Measurements from ENCODE around the gene ZFAND3.

Gene ZFAND3

DNA sequence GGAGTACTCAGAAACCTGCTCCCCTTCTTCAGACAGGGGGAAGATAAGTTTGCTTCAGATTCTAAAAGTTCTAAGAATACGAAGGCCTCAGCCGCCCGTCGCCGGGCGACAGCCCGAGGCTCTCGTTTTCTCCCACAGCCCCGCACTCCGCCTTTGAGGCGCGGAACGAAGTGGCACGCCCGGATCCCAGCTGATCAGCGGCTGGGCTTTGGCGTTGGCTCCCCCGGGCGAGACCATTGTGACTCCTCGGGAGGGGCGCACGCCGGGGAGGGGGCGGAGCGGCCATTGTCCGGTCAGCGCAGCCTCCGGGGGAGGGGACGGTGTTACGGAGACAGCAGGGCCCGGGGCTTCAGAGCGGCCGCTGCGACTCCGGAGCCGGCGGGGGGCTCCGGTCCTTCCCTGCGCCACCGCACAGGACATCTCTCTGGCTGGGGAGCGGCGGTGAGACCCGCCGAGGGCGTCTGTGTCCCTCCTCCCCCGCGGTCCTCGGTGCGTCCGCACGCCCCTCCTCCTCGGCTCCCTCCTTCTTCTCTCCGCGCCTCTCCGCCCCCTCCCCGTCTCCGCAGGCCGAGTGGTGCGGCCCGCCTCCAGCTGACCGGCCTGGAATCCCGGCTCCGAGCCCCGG is at the start of gene ZFAND3:
ZFAND3 (plus strand) TSS at position 551 of the 625 bp plus-strand sequence. CDS start 219 bp downstream, outside the sequence.
- TF ChIP-seq, protein P1, sequence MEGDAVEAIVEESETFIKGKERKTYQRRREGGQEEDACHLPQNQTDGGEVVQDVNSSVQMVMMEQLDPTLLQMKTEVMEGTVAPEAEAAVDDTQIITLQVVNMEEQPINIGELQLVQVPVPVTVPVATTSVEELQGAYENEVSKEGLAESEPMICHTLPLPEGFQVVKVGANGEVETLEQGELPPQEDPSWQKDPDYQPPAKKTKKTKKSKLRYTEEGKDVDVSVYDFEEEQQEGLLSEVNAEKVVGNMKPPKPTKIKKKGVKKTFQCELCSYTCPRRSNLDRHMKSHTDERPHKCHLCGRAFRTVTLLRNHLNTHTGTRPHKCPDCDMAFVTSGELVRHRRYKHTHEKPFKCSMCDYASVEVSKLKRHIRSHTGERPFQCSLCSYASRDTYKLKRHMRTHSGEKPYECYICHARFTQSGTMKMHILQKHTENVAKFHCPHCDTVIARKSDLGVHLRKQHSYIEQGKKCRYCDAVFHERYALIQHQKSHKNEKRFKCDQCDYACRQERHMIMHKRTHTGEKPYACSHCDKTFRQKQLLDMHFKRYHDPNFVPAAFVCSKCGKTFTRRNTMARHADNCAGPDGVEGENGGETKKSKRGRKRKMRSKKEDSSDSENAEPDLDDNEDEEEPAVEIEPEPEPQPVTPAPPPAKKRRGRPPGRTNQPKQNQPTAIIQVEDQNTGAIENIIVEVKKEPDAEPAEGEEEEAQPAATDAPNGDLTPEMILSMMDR (IDR thresholded peaks at IDR 0.05; ENCODE audit: insufficient read depth, low read depth, low read length, missing control alignments) = no peak
- peak; percentile 97 for DNase-seq (ENCODE audit: low read depth)
- H3K4me3 ChIP-seq (ENCODE audit: low read length) = peak within 1 kb of the TSS; percentile 92

GRCh38 chr6:37774028-37774680 is 45.4 kb upstream of the ZFAND3 start:
- TF ChIP-seq, protein P1 (IDR thresholded peaks at IDR 0.05; ENCODE audit: insufficient read depth, low read depth, low read length, missing control alignments) = no peak
- no peak for DNase-seq (ENCODE audit: low read depth)
- H3K4me3 ChIP-seq (ENCODE audit: low read length) = no peak overlapping the region

GRCh38 chr6:37776566-37776965 is 43.0 kb upstream of the ZFAND3 start:
- TF ChIP-seq, protein P1 (IDR thresholded peaks at IDR 0.05; ENCODE audit: insufficient read depth, low read depth, low read length, missing control alignments) = no peak
- no peak for DNase-seq (ENCODE audit: low read depth)
- no peak overlapping the region for H3K4me3 ChIP-seq (ENCODE audit: low read length)

GRCh38 chr6:37777272-37777834 is 42.2 kb upstream of the ZFAND3 start:
- TF ChIP-seq, protein P1 (IDR thresholded peaks at IDR 0.05; ENCODE audit: insufficient read depth, low read depth, low read length, missing control alignments) = no peak
- no peak overlapping the region for H3K4me3 ChIP-seq (ENCODE audit: low read length)
- DNase-seq (ENCODE audit: low read depth) = no peak

DNA sequence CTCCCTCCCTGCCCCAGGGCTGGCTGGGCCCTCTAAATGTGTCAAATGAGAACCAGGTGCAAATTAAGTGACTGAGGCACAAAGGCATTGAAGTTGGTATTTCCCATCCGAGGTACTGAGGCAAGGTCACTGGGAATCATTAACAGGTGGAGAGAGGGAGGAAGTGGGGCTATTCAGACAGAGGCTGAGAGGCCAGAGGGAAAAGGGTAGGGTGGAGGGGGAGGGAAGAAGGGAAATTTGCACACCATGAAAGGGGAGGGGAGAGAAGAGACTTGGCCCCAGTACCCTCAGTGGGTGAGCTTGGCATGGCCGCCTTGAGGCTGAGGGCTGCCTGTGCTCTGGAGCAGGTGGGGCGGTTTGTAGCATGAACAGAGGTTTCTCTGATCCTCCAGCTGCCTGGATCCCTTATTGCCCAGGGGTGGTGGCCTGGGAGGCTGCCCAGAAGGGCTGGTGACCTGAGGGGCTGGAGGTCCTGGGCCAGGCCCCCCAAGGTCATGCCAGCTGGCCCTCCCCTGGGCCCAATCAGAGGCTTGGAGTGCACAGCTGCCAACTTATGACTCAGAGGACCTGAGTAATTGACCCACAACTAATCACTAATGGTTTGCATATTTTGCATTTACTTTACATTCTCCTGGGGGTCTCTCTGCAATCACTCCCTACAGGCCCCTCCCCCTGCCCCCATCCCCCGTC is 40.3 kb upstream of the ZFAND3 start:
- no peak overlapping the region for H3K4me3 ChIP-seq (ENCODE audit: low read length)
- TF ChIP-seq, protein P1 (IDR thresholded peaks at IDR 0.05; ENCODE audit: insufficient read depth, low read depth, low read length, missing control alignments) = no peak
- DNase-seq (ENCODE audit: low read depth) = no peak

GRCh38 chr6:37779902-37780628 is 39.5 kb upstream of the ZFAND3 start:
- no peak overlapping the region for H3K4me3 ChIP-seq (ENCODE audit: low read length)
- TF ChIP-seq, protein P1 (IDR thresholded peaks at IDR 0.05; ENCODE audit: insufficient read depth, low read depth, low read length, missing control alignments) = no peak
- no peak for DNase-seq (ENCODE audit: low read depth)

All from epithelial cell of esophagus (primary cell).